NCI-H345 (cell line): Measurements from ENCODE around the gene RAB27A.
A peak's percentile ranks its signal among the peaks of the same experiment; 100 is the strongest.

Experiments
- DNase-seq: peaks from one replicate; lab custom pipeline; 2025; lab: John Stamatoyannopoulos, UW

The RAB27A gene

GRCh38 chr15:55222588-55222987 is 67.0 kb downstream of the RAB27A start:
- no peak for DNase-seq

- no peak for DNase-seq
Measured at GRCh38 chr15:55221090-55222011, 68.3 kb downstream of the RAB27A start.

GRCh38 chr15:55220606-55221005 is 69.0 kb downstream of the RAB27A start:
- DNase-seq = no peak

- DNase-seq = no peak
Measured at GRCh38 chr15:55218056-55218455, 71.6 kb downstream of the RAB27A start.

- DNase-seq = no peak
Measured at GRCh38 chr15:55204464-55204863, 85.1 kb downstream of the RAB27A start.

GRCh38 chr15:55202206-55202605 is 87.4 kb downstream of the RAB27A start:
- no peak for DNase-seq

- no peak for DNase-seq
Measured at GRCh38 chr15:55198706-55199105, 90.9 kb downstream of the RAB27A start.

- no peak for DNase-seq
Measured at GRCh38 chr15:55197719-55198118, 91.9 kb downstream of the RAB27A start.

- DNase-seq = no peak
Measured at GRCh38 chr15:55197362-55197705, 92.3 kb downstream of the RAB27A start.

- peak; percentile 95 for DNase-seq
Measured at GRCh38 chr15:55196458-55197361, 92.9 kb downstream of the RAB27A start, which contains the start of gene RSL24D1. Gene RSL24D1 (minus strand): TSS chr15:55196941. CDS start chr15:55196890, 51 bp downstream.

GRCh38 chr15:55195996-55196395 is 93.6 kb downstream of the RAB27A start:
- no peak for DNase-seq

- no peak for DNase-seq
Measured at GRCh38 chr15:55194256-55194655, 95.4 kb downstream of the RAB27A start.

GRCh38 chr15:55186331-55186730 is 103.3 kb downstream of the RAB27A start:
- DNase-seq = no peak

- no peak for DNase-seq
Measured at GRCh38 chr15:55183679-55184078, 105.9 kb downstream of the RAB27A start.

GRCh38 chr15:55179141-55179540 is 110.5 kb downstream of the RAB27A start:
- no peak for DNase-seq

GRCh38 chr15:55170361-55170760 is 119.3 kb downstream of the RAB27A start:
- no peak for DNase-seq

GRCh38 chr15:55168350-55168974 is 121.2 kb downstream of the RAB27A start:
- DNase-seq = peak; percentile 54

- no peak for DNase-seq
Measured at GRCh38 chr15:55164284-55164683, 125.3 kb downstream of the RAB27A start.
